Left lung (tissue), 10 donors: ENCODE results near the gene KCND3. TPM values are rescaled to one million over a fixed set of nuclear protein-coding genes. Genes with fewer than 3 reads are reported as not detected.

Source experiments
- ATAC-seq: fragments of 200-7000 bp; cut with Tn5 transposase; one replicate; pipeline ENCODE4 v1.9.1; 2020; ENCODE audit warnings: moderate library complexity
- DNase-seq, 4 donors: peaks; one replicate each; pipeline ENCODE4 v3.0.0-alpha.2; 2013 to 2020
- H3K27ac ChIP-seq, 2 donors: fragments of 200-600 bp; sonication (generic) in 1 of 2; one replicate each; pipeline versions ENCODE4 v1.5.0 to v1.8.0; 2020 to 2021
- H3K27me3 ChIP-seq, 2 donors: fragments of 200-600 bp; sonication (generic) in 1 of 2; one replicate each; pipeline versions ENCODE4 v1.5.0 to v1.8.0; 2020 to 2021
- H3K36me3 ChIP-seq, 2 donors: fragments of 200-600 bp; sonication (generic) in 1 of 2; one replicate each; pipeline versions ENCODE4 v1.5.0 to v1.8.0; 2020 to 2021
- H3K4me1 ChIP-seq, 2 donors: fragments of 200-600 bp; one replicate each; pipeline ENCODE4 v1.8.0; 2021
- H3K4me3 ChIP-seq, 2 donors: fragments of 200-600 bp; sonication (generic) in 1 of 2; one replicate each; pipeline versions ENCODE4 v1.5.0 to v1.8.0; 2020 to 2021; ENCODE audit warnings: mild to moderate bottlenecking in 1 of 2
- H3K9me3 ChIP-seq, 2 donors: fragments of 200-600 bp; sonication (generic) in 1 of 2; one replicate each; pipeline versions ENCODE4 v1.5.0 to v1.8.0; 2020 to 2021
- CTCF ChIP-seq, 2 donors: fragments of 200-600 bp; sonication (generic) in 1 of 2; IDR thresholded peaks; one replicate each; pipeline versions ENCODE4 v1.5.0 to v1.8.0; 2021; ENCODE audit warnings: antibody characterized with exemption in 2 of 2
- intact Hi-C, 2 donors: fragments of 100-400 bp; cut with DNase I; formaldehyde crosslinking; loops; one replicate each; pipeline versions ENCODE4 v1.11.2 to v1.14.2; 2022
- polyA plus RNA-seq, 6 donors: library from polyadenylated mRNA; unstranded; fragments of 120-200 nt; gene quantifications; one replicate each; pipeline ENCODE4 v1.2.1, GENCODE V29; 2013; ENCODE audit not compliant: insufficient read length in 6 of 6
- total RNA-seq, 2 donors: library from RNA; stranded (reverse); fragmentation: NEBNext Ultra II Directional; extraction: Animal tissue kit (Norgen Biotek cat#: 25700); gene quantifications; one replicate each; pipeline ENCODE4 v1.2.1, GENCODE V29; 2021
- donor health status: DM: no; HTN: yes; CAD: no.
- donor health status: DM: no; HTN: no; CAD: no.

Gene KCND3
- total and polyA plus RNA-seq, 8 donors, result 0.32 to 10.2 (median 0.58) TPM

- no peaks in the 10 kb centered on the region for H3K27me3 ChIP-seq
- TF ChIP-seq CTCF (IDR thresholded peaks at IDR 0.05), result no peak
- ATAC-seq (peak; percentile 86), DNase-seq (no peak)
- H3K4me1 ChIP-seq, result peaks cover 0 to 4% of the 10 kb centered on the region in 2 donors
- no peak overlapping the region for H3K27ac ChIP-seq
- no peaks in the 10 kb centered on the region for H3K9me3 ChIP-seq
- intact Hi-C loops, result no loop called here
- H3K36me3 ChIP-seq, result no peaks in the 10 kb centered on the region
- H3K4me3 ChIP-seq, result no peak overlapping the region
Observed at GRCh38 chr1:112011202-112011601, 21.7 kb upstream of the KCND3 start.

GRCh38 chr1:112007169-112007568 is 17.7 kb upstream of the KCND3 start:
- Histone ChIP-seq H3K27me3 (no peaks in the 10 kb centered on the region), H3K4me3 (no peak overlapping the region), H3K36me3 (no peaks in the 10 kb centered on the region), H3K27ac (no peak overlapping the region), H3K4me1 (peaks cover 0 to 4% of the 10 kb centered on the region in 2 donors), H3K9me3 (no peaks in the 10 kb centered on the region)
- no peak for TF ChIP-seq CTCF (IDR thresholded peaks at IDR 0.05)
- no peak for DNase-seq
- intact Hi-C loops, result no loop called here
- no peak for ATAC-seq

GRCh38 chr1:112006416-112007025 is 17.1 kb upstream of the KCND3 start:
- no peak for TF ChIP-seq CTCF (IDR thresholded peaks at IDR 0.05)
- Histone ChIP-seq H3K27me3 (no peaks in the 10 kb centered on the region), H3K9me3 (no peaks in the 10 kb centered on the region), H3K4me1 (peaks cover 0 to 4% of the 10 kb centered on the region in 2 donors), H3K36me3 (no peaks in the 10 kb centered on the region), H3K4me3 (no peak overlapping the region), H3K27ac (no peak overlapping the region)
- peak; percentile 34 for ATAC-seq
- peak in 2 of 4 donors; percentile 46 to 66 for DNase-seq
- intact Hi-C loops, result no loop called here

GRCh38 chr1:112004076-112004475 is 14.6 kb upstream of the KCND3 start:
- no peak overlapping the region for H3K4me3 ChIP-seq
- ATAC-seq (no peak), DNase-seq (no peak)
- no peaks in the 10 kb centered on the region for H3K4me1 ChIP-seq
- no peaks in the 10 kb centered on the region for H3K27me3 ChIP-seq
- intact Hi-C loops, result no loop called here
- H3K36me3 ChIP-seq, result no peaks in the 10 kb centered on the region
- no peak for TF ChIP-seq CTCF (IDR thresholded peaks at IDR 0.05)
- H3K27ac ChIP-seq, result no peak overlapping the region
- no peaks in the 10 kb centered on the region for H3K9me3 ChIP-seq

GRCh38 chr1:112002514-112002913 is 13.0 kb upstream of the KCND3 start:
- no peak for ATAC-seq
- Histone ChIP-seq H3K27me3 (peaks cover 0 to 3% of the 10 kb centered on the region in 2 donors), H3K9me3 (no peaks in the 10 kb centered on the region), H3K27ac (no peak overlapping the region), H3K4me1 (no peaks in the 10 kb centered on the region), H3K36me3 (no peaks in the 10 kb centered on the region), H3K4me3 (no peak overlapping the region)
- intact Hi-C loops, result no loop called here
- DNase-seq, result no peak
- TF ChIP-seq CTCF (IDR thresholded peaks at IDR 0.05), result no peak
